Left hindlimb (tissue), 1 donor: Measurements from ENCODE around the gene DPM2.

Experiments
- DNase-seq: peaks from one replicate; pipeline ENCODE4 v3.0.0-alpha.2; 2018

Gene DPM2

GRCh38 chr9:127972236-127972871 is 34.7 kb upstream of the DPM2 start:
- peak; percentile 32 for DNase-seq

GRCh38 chr9:127971357-127972235 is 33.9 kb upstream of the DPM2 start:
- DNase-seq, result peak; percentile 53

GRCh38 chr9:127970401-127971313 is 33.0 kb upstream of the DPM2 start:
- DNase-seq, result no peak

DNA sequence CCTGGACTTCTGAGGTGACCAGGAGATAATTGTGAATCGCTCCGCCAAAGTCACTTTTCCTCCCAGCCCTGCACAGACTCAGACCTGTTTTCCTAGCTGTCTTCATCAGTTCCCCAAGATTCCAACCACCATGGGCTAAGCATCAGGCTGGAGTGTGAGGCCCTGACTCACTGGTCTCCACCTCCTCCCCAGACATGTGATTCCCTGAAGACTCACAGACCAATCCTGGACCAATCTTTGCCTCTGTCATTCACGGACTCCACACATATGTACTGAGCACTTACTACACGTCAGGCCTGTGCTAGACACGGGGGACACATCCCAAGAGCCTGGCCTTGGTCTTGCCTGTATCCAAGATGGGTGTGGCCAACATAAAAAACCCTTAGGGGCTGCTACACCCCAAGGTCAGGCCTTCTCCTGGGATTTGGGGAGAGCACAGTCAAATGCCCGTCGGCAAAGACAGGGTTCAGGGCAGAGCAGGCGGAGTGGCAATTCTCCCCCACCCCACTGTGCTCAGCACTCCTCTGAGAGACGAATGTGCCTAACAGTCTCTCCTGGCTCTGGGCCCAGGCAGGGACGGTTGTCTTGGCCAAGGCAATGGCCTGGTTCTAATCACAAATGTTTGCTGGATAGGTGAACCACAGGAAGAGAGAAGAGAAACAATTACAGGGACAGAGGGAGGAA is 31.2 kb upstream of the DPM2 start:
- DNase-seq, result no peak

- DNase-seq, result no peak
Measured at GRCh38 chr9:127968042-127968441, 30.4 kb upstream of the DPM2 start.

- DNase-seq, result no peak
Measured at GRCh38 chr9:127967151-127967809, 29.6 kb upstream of the DPM2 start.

DNA sequence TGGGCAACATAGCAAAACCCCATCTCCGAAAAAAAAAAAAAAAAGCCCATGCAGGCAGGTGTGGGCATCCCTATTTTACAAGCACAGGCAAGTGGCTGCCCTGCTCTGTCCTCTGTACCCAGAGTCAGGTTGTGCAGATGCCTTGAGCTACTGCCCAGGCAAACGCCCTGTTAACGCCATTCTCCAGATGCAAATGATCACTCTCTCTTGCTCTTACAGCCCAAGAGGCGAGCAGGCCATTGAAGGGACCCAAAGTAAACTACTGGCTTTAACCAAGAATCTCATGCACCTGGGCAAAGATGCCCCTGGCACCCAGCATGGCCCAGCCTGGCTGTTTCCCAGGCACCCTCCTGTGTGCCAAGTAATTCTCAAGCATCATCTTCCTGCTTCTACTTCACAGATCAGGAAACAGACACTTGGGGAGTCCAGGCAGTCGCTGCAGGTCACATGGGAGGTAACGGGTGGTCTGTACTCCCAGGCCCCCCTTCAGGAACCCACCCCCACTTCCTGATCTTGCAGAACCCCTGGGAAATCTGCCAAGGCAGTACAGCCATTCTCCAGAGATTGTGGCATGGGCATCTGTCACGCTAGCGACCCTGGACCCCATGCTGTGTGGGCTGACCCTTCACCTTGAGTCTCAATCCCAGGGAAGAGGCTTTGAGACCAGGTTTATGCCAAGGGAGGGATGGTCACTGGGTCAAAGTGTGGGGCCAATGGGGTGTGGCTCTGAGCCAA is 28.9 kb upstream of the DPM2 start:
- DNase-seq, result no peak

- DNase-seq, result no peak
Measured at GRCh38 chr9:127965953-127966352, 28.3 kb upstream of the DPM2 start.

GRCh38 chr9:127963359-127964064 is 25.9 kb upstream of the DPM2 start:
- peak; percentile 76 for DNase-seq

DNA sequence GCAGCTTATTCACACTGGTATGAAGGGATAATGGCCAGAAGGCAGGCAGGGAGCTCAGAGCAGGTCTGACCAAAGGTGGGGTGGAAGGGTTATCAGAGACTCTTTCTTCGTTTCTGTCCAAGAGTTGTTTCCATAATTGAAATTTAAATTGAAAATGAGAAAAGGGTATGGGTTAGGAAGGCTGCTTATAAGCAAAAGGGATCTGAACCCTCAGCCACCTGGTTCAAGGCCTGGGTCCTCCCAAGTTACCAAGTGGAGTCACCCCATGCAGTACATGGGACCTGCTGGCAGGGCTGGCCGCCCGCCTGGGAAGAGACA is 25.3 kb upstream of the DPM2 start:
- DNase-seq, result no peak

DNA sequence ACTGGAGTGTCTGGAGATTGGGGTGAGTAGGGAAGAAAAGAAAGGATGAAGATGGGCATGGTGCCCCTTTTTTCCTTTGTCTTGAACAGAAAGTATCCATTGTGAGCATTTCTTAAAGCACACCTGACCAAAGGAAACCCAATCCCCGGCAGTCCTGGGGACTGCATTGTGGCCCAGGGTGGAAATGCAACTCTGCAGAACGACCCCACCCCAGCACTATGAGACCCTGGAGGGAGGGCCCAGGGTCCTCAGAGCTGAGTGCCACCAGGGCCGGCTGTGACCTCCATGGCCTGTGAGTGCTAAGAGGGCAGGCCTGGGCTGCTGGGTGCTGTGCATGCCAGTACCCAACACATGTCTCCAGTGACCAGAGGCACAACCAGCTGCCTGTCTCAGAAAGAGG is 24.6 kb upstream of the DPM2 start:
- DNase-seq, result no peak

GRCh38 chr9:127961613-127962155 is 24.0 kb upstream of the DPM2 start:
- DNase-seq, result no peak

DNA sequence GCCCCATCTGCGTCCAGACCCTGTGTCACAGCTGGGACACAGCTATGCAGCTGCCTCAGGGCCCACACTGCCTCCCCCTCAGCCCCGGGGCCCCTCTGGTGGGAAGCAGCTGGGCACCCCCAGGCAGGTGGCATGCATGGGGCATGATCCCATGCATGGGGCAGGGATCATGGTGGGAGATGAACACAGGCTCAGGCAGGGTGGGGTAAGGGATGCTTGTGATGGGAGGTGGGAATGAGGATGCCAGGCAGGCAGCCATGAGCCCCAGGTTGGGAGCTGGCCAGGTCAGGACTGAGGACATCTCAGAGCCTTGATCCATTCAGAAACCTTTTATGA is 23.5 kb upstream of the DPM2 start:
- no peak for DNase-seq

GRCh38 chr9:127960410-127961154 is 22.9 kb upstream of the DPM2 start:
- DNase-seq, result no peak

GRCh38 chr9:127959841-127960409 is 22.3 kb upstream of the DPM2 start:
- DNase-seq, result no peak

DNA sequence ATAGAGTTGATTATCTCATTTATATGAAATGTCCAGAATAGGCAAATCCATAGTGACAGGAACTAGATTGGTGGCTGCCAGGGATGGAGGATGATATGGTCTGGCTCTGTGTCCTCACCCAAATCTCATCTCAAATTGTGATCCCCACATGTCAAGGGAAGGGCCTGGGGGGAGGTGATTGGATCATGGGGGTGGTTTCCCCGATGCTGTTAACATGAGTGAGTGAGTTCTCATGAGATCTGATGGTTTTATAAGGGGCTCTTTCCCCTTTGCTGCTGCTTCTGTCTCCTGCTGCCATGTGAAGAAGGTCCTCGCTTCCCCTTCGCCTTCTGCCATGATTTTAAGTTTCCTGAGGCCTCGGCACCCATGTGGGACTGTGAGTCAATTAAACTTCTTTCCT is 21.7 kb upstream of the DPM2 start:
- DNase-seq, result no peak

- DNase-seq, result no peak
Measured at GRCh38 chr9:127958728-127959127, 21.1 kb upstream of the DPM2 start.

- no peak for DNase-seq
Measured at GRCh38 chr9:127955294-127956015, 17.8 kb upstream of the DPM2 start.

DNA sequence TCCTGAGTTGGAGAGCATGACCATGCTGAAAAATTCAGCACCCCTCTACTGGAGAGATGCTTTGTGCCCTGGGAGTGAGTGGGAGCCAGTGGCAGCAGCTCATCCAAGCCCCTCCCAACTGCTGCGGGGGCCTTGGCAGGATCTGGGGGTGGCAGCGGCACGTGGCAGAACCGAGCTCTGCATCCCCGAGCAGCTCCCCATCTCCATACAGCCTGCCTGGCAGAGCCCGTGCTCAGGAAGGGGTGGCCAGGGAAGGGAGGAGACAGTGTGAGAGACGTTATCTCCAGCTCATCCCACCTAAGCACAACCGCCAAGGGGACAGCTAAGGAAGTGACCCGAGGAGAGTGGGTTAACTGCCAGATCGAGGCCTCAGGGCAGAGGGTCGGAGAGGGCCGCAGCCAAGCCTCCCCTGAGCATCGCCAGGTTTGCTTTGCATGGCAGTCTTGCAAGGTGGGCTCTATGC is 17.2 kb upstream of the DPM2 start:
- DNase-seq, result no peak
